Stimulated activated CD4-positive, alpha-beta T cell treated with anti-CD3 and anti-CD28 coated beads, Interleukin-1b, Interleukin-23, amount 100 ng/mL, for 4 hours (primary cell): ENCODE measurements around the gene ZWILCH.
"Not testable (repeated sequence)": the region's sequence is repeated elsewhere in the genome, so short reads cannot be mapped to it uniquely, and the experiment has no call there.

Experiments used
- DNase-seq, 2 donors: peaks; one replicate each; pipeline ENCODE4 v3.0.0-alpha.2; 2020; ENCODE audit warnings: low read depth in 2 of 2

ZWILCH gene

GRCh38 chr15:66581972-66582537 is 76.9 kb downstream of the ZWILCH start:
- DNase-seq = no peak

- DNase-seq = no peak
Measured at GRCh38 chr15:66586155-66586976, 81.2 kb downstream of the ZWILCH start.

- no peak for DNase-seq
Measured at GRCh38 chr15:66587020-66587419, 81.9 kb downstream of the ZWILCH start.

GRCh38 chr15:66587749-66588148 is 82.6 kb downstream of the ZWILCH start:
- DNase-seq = no peak

GRCh38 chr15:66588537-66588936 is 83.4 kb downstream of the ZWILCH start:
- no peak for DNase-seq

- DNase-seq = no peak
Measured at GRCh38 chr15:66588971-66589370, 83.8 kb downstream of the ZWILCH start.

GRCh38 chr15:66589429-66589828 is 84.3 kb downstream of the ZWILCH start:
- not testable (repeated sequence) for DNase-seq

GRCh38 chr15:66590435-66590834 is 85.3 kb downstream of the ZWILCH start:
- DNase-seq = no peak

- no peak for DNase-seq
Measured at GRCh38 chr15:66591322-66591862, 86.3 kb downstream of the ZWILCH start.

- DNase-seq = no peak
Measured at GRCh38 chr15:66592505-66593218, 87.5 kb downstream of the ZWILCH start.

- no peak for DNase-seq
Measured at GRCh38 chr15:66593219-66593780, 88.2 kb downstream of the ZWILCH start.

GRCh38 chr15:66594344-66594743 is 89.2 kb downstream of the ZWILCH start:
- DNase-seq = no peak

GRCh38 chr15:66594836-66595235 is 89.7 kb downstream of the ZWILCH start:
- DNase-seq = no peak

GRCh38 chr15:66595332-66595731 is 90.2 kb downstream of the ZWILCH start:
- no peak for DNase-seq

GRCh38 chr15:66595931-66596545 is 90.9 kb downstream of the ZWILCH start:
- DNase-seq = no peak

GRCh38 chr15:66598095-66598815 is 93.1 kb downstream of the ZWILCH start:
- no peak for DNase-seq
